Stimulated activated CD8-positive, alpha-beta memory T cell treated with anti-CD3 and anti-CD28 coated beads, Interleukin-7, amount 100 ng/mL, for 4 hours (primary cell): ENCODE results near the gene USP47.

ENCODE experiments used
- DNase-seq, 2 donors: peaks; one replicate each; pipeline ENCODE4 v3.0.0-alpha.2; 2020; ENCODE audit warnings: low read depth in 2 of 2

USP47 gene

DNA sequence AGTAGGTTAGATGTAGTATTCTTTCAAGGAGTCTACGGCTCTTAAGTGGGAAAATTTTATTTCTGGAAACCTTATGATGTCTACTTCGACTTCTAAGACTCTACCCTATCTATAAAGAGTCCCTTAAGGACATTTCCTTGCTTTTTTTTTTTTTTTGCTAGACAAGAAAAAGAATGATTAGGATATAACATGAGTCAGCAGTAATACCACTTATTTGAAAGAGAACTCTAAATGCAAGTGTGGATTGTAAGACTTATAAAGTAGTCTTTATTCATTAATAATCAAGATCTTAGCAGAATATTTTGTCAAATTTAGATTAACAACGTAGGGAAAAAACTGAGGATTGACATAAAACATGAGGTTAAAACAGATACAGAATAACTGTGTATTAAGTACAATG is 95.7 kb downstream of the USP47 start:
- no peak for DNase-seq

DNA sequence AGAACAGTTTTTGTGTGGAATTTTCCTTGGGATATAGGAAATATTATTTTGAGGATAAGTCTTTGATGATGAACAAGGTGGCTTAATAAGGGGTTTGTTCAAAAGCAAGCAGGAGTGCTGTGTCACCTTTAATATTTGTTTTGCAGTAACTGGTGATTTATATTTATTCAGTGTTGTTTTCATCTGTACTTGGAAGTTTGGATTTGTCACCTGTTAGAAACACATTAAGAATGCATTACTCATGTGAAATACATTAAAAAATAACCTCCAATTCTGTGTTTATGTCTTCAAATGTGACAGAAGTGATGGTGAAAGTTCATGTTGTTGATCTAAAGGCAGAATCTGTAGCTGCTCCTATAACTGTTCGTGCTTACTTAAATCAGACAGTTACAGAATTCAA is 96.2 kb downstream of the USP47 start:
- DNase-seq: no peak

DNA sequence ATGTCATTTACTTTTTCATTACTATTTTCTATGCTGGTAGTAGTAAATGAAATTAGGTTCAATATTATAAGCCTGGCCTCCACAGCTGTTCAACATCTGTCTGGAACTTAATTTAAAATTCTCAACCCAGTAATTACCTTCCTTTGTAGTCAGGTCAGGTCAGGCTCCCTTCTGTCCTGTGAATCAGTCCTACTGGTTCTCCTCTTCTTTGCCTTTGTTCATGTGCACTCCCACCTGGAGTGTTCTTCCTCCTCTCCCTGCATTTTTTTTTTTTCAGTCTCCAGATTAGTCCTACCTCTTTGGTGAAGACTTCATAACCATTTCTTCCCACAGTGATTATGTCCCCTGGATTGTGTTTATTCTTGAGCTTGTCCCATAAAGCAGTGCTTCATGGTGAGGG is 98.8 kb downstream of the USP47 start:
- no peak for DNase-seq

DNA sequence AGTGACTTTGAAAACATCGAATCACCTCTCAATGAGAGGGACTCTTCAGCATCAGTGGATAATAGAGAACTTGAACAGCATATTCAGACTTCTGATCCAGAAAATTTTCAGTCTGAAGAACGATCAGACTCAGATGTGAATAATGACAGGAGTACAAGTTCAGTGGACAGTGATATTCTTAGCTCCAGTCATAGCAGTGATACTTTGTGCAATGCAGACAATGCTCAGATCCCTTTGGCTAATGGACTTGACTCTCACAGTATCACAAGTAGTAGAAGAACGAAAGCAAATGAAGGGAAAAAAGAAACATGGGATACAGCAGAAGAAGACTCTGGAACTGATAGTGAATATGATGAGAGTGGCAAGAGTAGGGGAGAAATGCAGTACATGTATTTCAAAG is 100.9 kb downstream of the USP47 start:
- DNase-seq: no peak

DNA sequence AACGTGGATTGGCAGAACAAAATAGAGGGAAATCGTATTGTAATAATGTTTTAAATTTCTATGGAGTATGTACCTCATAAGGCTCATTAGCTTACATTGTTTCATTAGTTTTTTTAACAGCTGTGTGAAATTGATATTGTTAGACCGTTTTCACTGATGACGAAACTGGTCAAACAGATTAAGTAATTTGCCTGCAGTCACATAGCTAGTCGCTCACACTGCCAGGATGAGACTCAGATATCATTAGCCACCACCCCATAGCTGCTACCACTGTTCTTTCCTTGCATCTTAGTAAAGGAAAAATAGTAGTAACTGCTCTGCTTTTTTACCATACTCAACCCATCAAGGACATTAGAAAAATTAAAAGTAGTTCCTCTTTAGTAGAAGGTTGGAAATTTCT is 102.7 kb downstream of the USP47 start:
- DNase-seq: no peak

DNA sequence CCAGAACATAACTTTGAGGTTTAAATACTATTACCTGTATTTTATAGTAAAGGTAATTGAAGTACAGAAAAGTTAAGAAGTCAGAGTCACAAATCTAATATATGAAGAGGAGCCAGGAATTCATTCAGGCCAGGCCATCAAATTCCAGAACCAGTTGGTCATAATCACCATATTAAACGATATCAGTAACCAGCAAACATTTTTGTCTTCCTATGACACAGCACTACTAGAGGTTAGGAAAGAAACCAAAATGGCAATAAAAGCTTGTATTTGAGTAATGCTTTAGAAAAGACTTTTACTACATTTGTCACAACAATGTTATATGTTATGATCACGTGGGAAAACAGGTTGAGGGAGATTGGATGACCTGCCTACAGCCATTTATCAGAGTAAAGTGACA is 104.4 kb downstream of the USP47 start:
- DNase-seq: no peak

DNA sequence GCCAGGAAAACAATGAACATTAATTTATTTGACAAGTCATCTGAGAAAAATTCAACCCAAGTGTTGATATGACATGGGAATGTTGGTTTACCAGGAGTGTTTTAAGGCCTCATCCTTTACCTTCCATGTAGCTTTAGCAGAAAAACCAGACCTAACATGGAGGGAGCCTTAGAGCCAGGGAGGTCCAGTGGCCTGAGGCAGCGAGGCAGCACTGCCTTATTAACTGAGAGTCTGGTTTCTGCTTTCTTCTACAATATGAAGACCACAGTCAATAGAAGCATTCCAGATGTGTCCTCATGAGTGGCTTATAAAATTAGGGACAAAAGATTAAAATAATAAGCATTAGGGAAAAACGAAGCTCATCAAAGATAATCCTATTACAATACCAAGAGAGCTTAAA is 105.1 kb downstream of the USP47 start:
- DNase-seq: no peak

DNA sequence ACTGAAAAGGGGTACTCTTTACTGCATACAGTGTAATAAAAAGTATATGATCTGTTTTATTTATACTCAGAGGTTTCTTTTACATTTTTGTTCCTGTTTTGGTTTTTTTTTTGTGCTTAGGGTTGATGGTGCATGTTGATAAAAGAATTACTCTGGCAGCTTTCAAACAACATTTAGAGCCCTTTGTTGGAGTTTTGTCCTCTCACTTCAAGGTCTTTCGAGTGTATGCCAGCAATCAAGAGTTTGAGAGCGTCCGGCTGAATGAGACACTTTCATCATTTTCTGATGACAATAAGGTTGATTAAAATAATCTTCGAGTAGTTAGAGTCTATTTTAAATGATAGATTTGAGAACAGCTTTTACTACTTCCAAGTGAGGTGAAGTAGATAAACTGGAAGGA is 106.1 kb downstream of the USP47 start:
- DNase-seq: no peak

DNA sequence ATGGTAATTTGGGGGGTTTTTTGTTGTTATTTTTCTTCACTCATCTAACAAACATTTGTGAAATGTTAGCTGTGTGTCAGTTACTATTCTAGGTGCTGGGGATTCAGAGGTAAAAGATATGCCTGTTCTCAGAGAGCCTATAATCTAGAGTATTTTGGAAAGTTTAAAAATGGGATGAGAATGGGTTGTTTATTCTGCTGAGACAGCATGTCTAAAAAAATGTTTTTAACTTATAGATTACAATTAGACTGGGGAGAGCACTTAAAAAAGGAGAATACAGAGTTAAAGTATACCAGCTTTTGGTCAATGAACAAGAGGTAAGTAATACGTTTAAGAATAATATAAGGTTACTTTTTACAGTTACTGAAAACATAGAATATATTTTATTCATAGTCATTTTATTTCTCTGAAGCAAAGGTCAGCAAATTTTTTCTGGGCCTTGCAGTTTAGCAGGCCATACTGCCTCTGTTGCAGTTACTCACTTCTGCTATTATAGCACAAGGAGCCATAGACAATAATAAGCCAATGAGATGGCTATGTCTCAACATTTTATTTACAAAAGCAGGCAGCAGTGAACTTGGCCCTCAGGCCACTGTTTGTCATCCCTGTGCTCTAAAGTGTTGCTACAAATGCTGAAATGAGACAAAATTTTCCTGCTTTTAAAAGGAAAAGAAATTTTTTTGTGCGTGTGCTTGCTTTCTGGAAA is 106.6 kb downstream of the USP47 start:
- no peak for DNase-seq

DNA sequence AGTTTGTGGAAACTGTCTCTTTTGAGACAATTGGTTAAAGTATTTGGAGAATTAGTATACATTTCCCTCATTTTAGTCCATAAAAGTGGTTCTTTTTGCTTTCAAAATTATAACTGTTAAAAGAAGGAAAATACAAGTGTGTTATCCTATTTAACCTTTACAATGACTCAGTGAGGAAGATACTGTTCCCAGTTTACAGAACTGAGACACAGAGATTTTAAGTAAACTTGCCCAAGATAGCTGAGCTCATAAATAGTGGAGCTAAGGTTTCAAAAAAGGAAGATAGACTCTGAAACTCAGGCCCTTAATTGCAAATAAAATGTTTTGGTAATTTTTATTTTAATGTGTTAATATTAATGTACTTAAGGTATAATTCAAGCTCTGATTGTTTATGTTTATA is 107.7 kb downstream of the USP47 start:
- DNase-seq: no peak

DNA sequence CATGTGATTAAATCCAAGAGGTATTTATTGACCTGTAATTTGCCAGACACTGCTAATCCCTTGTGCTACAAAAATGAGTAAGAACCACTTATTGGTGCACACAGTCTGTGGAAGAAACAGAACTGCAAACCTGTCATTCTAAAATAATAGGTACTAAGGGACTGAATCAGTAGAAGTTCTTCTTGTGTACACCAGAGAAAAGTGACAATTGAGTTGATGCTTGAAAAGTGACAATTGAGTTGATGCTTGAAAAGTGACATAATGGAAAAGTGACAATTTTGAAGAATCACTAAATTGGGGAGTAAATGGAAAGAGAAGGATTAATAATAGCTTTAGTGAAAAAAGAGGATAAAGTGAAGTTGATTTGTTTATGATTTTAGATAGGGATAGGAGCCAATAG is 110.3 kb downstream of the USP47 start:
- DNase-seq: no peak

DNA sequence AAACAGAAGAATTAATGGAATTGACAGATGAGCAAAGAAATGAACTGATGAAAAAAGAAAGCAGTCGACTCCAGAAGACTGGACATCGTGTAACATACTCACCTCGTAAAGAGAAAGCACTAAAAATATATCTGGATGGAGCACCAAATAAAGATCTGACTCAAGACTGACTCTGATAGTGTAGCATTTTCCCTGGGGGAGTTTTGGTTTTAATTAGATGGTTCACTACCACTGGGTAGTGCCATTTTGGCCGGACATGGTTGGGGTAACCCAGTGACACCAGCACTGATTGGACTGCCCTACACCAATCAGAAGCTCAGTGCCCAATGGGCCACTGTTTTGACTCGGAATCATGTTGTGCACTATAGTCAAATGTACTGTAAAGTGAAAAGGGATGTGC is 114.2 kb downstream of the USP47 start:
- DNase-seq: no peak

DNA sequence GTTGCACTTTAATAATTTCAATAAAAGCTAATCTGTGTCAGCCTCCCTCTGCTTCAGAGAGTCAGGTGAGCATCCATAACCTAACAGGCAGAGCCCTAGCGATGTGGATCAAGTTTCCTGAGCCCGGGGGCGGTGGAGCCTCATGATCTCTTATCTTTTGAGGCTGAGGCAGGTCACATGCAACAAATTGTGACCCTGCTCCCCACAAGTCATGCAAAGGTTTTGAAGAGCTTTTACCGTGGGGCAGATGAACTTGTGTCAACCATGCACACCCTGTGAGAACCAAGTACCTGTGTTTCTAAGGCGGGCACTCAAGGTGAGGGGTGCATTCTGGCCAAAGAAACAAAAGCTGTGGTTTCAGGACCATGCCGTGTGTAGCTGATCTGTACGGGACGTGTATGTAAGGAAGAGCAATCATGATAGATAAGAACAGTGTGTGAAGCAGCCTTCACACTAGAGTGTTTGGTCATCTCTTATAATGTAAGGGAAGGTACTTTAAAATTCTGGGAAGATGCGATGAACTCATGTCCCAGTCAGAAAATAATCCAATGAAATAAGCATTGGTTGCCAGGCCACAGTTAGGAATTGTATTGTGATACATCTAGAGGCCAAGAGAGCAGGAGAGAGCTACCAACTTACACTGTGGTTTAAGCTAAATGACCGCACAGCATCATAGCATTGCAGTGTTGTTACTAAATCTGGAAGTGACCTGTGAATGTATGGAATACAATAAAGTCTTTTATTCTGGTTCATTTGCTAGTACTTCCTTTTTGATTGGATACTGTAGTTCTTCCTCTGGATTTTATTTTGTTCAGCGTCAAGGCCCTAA is 116.8 kb downstream of the USP47 start:
- no peak for DNase-seq

DNA sequence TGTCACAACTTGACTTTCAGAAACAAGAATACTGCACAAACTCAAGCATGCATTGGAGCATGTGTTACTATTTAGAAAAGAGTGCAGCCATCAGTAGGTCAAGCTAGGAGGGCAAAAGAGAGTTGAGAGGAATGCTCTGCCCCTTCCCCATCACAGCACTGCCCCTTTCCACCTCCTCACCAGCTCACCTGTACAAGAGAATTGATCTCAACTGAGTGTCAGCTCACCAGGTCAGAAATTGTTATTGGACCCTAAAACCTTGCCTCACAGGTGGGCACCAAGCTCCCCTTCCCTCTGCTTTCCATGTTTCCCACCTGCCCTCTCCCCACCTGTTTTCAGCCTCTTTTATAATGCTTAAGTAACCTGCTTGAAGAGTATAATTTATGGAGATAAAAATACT is 117.8 kb downstream of the USP47 start:
- DNase-seq: no peak

DNA sequence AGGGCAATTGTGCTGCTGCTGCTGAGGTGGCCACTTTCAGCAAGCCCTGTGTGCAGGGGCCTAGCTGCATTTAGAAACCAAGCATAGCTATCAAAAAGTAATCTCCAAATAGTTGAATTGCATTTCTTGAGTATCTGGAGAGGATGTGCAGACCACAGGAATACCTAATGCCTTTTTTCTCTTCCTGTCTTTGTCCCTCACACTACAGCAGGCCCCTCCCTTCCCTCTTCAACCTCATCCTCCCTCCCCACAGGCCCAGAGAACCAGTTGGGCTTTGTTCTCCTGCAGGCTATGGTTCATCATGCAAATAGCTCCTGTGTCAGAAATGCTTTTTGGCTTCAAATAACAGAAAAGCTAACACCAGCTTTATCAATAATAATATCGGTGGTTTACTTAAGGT is 118.9 kb downstream of the USP47 start:
- no peak for DNase-seq

DNA sequence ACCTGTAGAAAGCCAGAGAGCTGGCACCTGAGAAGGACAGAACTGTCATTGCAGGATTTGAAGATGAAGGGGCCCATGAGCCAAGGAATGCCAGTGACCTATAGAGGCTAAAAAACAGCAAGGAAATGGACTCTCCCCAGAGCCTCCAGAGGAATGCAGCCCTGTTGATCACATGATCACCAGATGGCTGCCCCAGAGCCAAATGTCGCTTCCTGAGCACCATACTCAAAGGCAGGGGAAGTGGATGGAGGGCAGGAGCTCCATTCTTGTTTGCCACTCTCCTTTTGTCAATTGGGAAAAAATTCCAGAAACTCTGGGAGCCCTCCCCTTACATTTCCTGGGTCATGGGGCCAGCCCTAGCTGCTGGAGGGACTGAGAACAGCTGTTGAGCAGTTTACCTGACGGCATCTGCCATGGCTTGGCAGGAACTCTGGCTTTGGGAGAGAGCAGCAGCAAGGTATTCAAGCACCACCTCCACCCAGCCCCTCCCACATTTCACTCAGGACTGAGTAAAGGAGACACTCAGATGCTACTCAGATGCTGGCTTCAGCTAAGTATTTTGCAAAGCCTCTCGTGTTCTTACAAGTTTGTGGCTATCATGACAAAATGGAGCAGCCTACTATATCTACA is 119.7 kb downstream of the USP47 start:
- no peak for DNase-seq

DNA sequence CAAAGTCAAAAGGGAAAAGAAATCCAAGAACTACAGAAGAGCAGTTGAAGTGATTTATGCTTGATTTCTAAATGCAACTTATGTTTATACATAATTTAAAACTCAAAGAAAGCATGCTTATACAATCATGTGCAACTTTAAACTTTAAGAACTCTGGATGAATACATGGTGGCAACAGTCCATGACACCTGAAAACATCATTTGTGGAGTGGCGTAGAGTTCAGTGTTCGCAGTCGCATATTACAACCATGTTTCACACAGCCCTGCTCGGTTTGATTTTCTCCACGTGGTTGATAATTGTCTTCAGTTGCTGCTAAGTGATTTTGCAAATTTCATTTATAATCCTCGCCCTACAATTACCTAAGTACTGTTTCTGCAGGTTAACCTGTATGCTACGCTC is 121.3 kb downstream of the USP47 start:
- DNase-seq: no peak

DNA sequence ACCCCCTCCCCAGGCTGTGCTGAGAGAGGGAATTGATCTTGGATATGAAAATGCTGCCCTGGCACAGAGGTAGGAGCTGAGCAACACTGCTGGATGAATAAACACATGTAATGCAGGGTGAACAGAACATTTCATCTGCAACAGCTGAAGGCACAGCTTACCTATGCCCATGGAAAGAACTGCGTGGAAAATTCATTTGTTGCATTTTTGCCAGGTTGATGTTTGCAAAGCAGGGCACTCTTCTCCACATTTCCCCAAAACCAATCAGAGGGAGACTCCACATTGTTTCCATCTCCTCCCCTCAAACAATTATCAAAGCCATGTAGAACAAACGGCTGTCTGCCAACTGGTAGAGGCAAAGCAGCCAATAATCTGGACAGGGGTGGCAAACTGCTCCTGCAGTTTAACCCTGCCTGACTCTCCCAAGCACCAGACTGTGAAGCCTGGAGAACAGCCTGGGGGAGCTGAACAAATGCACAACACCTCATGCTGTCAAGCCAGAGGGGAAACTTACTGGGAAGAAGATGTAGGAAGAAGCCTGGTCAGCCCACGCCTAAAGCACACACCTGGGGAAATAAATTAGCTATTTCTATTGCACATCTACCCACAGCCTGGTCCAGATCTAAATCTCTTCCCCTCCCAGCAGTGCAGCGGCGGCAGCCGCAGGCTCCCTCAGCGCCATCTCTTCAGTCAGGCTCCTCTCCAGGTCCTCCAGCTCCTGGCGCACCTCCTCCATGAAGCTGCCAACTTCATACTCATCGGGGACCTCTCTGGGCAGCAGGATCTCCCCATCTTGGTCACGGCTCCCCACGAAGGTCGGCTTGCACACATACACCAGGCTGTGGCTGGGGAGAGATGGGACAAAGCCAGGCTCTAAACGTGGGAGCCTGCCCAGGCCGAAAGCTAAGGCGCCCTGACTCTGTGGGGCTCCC is 122.3 kb downstream of the USP47 start:
- no peak for DNase-seq

DNA sequence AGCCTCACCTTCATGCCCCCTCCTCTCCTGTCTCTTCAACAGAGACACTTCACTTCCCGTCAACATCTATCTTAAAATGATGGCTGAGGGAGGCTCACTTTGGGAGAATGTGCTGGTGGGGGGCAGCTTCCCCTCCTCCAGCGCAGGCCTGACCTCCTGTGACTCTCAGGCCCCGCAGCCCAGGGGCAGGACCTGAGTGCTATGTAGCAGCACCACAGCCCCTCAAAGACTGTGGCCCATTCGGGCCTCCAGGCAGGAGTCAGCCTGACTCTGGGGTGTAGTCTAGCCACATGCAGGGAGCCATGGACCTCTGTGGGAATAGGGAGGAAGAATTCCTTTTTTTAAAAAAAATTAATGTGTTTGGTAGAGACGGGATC is 123.0 kb downstream of the USP47 start:
- no peak for DNase-seq

DNA sequence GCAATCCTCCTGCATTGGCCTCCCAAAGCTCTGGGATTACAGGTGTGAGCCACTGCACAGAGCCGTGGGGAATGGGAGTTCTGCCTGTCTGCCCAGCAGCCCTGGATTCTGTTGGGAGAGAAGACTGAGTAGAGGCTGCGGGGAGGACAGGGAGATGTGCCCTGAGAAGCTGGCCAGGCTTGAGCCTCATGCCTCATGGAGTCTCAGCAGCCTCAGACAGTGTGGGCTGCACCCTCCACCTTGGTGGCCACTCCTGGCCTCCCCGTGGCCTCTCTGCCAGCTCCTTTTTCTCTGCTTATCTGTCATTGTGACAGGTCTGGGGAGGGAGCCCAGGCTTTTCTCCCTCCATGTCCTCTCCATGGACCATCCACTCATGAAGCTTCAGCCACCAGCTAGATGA is 123.4 kb downstream of the USP47 start:
- DNase-seq: no peak

DNA sequence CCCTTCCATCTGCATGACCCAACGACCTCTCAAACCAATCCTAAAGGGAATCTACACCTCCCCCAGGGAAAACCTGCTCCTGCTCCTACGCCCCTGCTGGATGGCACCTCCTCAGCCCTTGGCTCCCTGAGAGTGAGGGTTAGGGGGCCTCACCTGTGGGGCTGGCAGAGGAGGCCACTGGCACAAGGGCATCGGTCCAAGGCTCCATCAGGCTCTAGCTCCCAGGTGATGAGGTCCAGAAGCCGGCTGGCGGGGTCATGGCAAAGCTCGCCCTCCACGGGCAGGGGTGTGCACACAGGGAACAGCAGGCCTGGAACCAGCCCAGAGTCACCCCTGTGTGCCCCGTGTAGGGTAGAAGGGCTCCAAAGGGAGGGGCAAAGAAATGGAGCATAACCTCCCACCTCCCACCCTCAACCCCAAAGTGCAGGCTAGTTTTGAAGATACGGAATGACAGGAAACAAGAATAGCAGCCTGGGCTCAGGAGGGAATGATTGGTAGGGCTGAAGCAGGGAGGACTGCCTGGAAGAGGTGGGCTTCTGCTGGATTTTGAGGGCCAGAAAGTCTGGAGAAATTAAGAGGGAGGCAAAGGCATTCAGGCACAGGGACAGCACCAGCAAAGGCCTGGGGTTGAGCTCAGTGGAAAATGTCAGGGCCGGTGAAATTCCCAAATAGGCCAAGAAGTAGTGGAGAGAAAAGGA is 124.0 kb downstream of the USP47 start:
- no peak for DNase-seq
